IPS DF 4.7 (cell line): ENCODE results near the gene SRD5A2.

Source experiments
- DNase-seq: peaks from one replicate; pipeline ENCODE4 v3.0.0-alpha.2; 2013; ENCODE audit warnings: low spot score; ENCODE audit errors: extremely low read depth

SRD5A2 gene, protein sequence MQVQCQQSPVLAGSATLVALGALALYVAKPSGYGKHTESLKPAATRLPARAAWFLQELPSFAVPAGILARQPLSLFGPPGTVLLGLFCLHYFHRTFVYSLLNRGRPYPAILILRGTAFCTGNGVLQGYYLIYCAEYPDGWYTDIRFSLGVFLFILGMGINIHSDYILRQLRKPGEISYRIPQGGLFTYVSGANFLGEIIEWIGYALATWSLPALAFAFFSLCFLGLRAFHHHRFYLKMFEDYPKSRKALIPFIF

DNA sequence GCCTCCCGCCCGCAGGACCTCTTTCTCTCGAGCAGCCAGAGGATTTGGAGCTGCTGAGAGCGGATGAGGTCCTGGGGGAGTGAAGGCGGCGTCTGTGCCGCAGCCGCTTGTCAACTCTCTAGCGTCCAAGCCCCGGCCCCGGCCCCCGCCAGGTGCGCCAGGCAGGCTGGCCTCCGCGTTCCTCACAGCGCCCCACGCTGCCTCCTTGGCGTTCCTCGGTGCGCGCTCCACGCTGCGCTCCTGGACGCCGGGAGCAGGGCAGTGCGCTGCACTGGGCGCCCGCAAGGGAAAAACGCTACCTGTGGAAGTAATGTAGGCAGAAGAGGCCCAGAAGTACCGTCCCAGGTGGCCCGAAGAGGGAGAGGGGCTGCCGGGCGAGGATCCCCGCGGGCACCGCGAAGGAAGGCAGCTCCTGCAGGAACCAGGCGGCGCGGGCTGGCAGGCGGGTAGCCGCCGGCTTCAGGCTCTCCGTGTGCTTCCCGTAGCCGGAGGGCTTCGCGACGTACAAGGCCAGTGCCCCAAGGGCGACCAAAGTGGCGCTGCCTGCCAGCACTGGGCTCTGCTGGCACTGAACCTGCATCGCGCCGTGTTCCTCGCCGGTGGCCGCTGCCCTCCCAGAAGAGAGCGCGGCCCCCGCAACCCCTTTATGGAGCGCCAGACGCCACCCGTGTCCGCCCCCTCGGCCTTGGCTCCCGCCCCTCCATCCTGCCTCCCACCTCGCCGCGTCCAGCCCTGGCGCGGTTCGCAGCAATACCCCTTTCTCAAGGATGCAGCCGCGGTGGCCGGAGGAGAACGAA lies at the start of gene SRD5A2:
SRD5A2 (minus strand) TSS at position 618 of the 797 bp plus-strand sequence; CDS start at position 580, 38 bp downstream.
- no peak for DNase-seq

DNA sequence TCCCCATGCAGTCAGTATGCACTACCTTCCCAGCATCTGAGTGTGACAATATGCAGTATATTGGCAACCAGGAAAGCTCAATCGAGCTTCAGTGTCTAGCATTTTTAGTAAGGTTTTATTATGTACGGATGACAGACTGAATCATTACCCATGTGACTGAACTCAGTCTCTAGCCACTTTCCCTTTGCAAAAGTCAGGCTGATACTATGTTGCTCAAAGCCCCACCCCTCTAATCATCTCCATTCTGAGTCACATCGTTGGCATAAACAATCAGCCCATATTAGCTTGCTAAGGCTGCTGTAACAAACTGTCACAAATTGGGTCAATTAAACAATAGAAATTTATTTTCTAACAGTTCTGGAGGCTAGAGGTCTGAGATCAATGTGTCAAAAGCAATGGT lies 25.8 kb upstream of the SRD5A2 start:
- DNase-seq = no peak

DNA sequence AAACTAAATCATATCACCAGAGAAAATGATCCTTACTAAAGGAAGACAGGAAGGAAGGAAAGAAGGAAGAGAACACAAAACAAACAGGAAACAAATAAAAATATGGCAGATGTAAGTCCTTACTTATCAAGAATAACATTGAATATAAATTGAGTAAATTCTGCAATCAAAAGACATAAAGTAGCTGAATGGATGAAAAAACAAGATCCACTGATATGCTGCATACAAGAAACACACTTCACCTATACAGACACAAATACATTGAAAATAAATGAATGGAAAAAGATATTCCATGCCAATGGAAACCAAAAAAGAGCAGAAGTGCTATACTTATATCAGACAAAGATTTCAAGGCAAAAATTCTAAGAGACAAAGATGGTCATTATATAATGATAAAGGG lies 18.0 kb upstream of the SRD5A2 start:
- DNase-seq = no peak

DNA sequence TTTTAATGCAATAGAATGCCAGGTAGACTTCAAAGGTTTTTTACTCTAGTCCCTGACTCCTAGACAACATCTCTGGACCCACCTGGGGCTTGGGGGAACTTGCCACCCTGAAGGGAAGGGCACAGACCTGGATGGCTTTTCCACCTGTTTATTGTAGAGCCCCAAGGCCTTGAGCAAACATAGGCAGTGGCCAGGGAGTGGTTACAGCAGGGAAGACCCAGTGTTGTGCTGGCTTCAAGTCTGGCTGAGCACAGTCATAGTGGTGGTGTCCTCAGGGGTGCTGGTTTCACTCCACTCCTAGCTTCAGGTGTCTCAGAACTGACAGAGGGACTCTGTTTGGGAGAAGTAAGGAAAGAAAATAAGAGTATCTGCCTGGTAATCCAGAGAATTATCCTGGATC lies 5.5 kb upstream of the SRD5A2 start:
- no peak for DNase-seq

DNA sequence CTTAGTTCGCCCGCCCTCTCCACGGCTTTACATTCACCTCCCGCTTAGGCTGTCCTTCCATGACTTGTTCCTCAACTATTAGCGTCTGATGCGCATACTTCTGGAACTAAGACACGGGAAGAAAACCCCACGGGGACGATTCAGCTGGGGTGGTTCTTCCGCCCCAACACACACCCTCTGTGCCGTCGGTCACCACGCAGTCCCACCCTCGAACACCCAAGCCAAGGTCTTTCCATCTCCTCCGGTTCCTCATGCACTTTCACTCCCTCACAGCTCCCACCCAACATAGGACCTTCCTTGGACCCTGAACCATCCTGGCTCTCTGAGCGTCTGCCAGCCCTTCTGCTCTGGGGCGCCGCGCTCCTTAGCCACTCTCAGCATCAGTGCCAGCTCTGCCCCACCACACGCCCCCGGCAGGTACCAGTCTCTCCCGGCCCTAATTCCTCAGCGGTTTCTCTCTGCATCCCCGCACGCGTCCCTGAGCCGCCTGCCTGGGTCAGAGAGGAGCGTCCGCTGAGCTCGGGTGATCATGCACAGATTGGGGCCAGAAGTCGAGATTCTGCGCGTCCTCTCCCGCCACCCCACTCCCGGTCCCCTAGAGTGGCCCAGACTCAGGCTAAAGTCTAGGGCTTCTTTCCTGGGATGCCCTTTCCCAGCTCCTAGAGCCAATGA lies 522 bp upstream of the SRD5A2 start:
- DNase-seq = no peak

DNA sequence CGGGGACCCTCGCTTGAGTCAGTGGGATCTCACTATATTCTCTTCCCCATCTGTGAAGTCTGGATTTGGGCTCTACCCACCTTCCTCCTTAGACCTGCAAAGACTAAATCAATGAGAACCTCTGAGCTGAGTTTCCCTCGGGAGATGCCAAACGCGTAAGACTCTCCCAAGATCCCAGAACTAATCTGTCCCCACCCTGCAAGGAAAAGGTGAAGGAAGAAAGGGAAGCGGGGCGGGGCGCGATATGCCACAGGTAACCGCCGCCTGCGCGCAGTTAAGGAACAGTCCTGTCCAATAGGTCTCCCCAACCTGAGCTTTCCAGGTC lies 780 bp downstream of the SRD5A2 start:
- no peak for DNase-seq

DNA sequence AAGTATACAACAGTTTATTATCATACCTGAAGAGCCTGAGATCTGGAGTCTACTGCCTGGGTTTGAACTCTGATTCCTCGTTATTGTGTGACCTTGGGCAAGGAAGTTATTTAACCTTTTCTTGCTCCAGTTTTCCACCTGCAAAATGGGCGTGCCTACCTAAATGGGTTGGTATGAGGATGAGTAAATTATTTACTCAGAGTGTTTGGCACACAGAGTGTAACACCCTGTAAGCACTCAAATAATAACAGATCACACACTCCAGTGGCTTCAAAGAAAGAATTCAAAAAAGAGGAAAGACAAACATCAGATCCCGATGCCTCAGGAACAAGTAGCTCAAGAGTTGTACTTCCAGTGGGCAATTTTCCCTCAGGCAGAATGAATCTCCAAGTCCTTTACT lies 2.4 kb downstream of the SRD5A2 start:
- no peak for DNase-seq

DNA sequence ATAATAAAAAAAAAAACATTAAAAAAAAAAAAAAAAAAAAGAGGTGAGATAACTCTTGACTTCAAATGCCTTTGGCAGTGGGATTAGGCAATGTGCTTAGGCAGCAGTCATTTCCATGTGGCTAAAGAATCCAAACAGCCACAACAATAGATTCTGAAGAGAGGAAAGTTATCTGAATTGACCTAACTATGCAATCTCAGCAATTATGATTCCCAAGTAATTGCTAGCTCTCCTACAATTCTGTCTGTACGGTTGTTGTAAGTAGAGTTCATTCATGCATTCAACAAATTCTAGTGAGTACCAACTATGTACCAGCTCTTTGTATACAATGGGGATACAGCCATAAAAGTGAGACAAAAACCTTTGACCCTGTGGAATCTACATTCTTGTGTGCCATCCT lies 3.6 kb downstream of the SRD5A2 start:
- no peak for DNase-seq

DNA sequence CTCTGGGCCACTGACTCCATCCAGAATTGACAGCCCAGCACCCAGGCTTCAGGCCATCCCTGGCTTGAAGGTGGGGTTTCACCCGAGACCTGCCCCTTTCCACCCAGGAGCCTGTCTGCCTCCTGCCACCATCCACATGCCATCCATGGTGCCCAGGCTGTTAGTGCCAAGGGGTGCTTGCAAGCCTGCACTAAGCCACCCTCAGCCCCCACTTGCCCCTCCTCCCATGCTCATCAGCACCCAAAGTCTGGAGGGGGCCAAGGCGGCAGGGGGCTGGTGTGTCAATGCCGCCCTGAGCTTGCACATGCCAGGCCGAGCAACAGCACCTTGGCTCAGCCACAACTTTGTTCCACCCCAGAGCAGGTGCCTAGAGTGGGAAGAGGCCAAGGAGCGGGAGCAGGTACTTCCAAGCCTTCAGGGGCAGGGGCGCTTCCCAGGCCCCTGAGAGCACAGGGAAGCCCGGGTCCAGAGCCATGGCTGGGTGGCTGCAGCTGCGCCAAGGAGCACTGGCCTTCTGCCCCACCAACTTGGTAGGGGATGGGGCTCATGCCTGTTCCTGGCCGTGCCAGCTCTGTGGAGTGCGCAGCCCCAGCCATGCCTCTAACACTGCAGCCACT lies 12.0 kb downstream of the SRD5A2 start:
- DNase-seq = no peak

DNA sequence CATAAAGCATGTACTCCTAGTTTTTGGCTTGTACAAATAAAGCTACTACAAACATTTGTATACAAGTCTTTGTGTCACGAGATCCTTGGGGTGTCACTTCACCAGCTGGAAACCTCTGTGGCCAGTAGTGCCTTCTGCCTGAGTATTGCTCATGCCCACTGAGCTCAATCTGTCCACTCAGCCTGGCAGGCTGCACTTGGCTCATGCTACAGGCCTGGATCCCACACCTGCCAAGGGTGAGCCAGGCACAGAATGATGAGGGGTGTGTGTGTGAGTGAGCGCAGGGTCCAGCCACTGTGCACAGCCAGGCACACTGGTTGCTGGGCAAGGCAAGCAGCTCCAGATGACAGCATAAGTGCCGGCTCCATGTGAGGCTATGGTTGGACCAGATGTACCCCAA lies 13.1 kb downstream of the SRD5A2 start:
- no peak for DNase-seq

DNA sequence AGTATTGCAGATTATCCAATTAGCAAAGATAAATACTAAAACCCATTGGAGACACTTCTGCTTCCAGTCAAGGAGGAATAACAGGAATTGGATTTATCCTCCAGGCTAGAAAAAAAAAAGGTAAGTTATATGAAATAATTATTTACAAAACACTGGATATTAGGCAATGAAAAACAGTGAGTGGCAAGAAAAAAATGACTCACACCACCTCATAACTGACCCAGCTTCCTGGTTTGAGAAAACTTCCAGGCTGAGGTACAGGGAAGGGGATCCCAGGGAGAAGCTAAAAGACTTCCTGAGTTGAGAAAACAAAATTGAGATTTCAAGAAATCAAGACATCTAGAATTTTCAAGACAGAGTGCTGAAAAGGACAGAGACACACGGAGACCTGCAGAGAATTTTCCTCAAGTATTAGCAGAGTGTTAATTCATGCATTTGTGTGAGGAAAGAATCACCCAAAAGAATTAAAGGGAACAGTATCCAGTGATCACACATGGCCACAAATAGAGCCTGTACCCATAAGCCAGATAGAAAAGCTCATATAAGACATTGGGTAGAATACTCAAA lies 17.4 kb downstream of the SRD5A2 start:
- no peak for DNase-seq

DNA sequence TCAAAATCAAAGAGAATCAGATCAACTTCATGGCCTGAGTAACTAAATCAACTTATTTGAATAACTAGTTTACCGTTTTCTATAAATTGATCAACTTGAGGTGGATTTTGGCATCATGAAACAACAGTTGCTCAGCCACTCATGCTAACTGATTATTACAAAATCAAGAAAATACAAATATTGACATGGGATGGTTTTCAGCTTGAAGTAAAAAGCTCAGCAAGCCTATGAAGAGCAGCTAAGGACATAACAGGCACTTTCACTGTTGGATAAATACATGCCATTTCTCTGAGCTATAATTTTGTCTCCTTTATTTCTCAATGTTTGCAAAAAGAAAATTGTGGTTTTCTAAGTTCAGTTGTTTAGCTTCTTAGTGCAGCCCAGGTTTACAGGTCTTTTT lies 18.9 kb downstream of the SRD5A2 start:
- DNase-seq = no peak

DNA sequence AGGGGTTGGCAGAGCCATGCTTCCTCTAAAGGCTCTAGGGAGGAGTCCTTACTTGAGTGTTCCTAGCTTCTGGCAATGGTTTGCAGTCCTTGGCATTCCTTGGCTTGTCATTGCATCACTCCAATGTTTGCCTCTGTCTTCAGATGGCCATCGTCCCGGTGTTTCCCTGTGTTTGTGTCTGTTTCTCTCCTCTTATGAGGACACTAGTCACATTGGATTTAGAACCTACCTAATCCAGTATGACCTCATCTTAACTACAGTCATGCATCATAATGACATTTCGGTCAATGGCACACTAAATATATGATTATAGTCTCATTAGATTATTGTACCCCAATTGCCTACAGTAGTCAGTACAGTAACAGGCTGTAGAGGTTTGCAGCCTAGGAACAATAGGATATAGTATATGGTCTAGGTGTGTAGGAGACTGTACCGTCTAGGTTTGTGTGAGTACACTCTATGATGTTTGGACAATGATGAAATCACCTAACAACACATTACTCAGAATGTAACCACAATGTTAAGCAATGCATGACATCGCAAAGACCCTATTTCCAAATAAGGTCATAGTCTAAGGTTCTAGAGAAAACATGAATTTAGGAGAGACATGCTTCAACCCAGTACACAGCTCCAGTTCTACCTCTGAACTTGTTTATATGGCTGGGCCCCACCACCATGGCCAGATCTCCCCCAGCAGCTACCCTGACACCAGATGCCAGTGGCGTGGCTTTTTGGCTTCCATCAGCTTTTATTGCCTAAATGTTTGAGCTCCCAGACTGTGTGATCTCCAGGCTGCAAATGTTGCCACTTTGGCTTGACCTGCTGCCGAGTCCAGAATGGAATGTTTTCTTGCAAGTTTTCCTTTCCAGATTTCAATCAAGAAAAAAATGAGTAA lies 22.1 kb downstream of the SRD5A2 start:
- DNase-seq = no peak

DNA sequence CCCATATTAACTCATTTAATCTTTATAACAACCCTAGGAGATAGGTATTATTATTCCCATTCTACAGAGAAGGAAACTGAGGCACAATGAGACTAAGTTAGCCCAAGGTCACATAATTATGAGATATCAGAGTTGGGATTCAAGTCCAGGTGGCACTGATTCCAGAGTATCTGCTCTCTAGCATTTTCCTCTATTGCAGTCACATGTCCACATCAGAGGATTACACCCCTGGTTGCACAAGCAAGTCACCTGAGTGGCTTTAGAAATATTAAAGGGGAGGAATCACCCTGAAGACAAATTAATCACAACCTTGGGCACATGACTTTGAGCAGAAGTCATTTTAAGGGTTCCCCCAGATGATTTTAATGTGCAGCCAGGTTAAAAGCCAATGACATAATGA lies 23.8 kb downstream of the SRD5A2 start:
- no peak for DNase-seq

DNA sequence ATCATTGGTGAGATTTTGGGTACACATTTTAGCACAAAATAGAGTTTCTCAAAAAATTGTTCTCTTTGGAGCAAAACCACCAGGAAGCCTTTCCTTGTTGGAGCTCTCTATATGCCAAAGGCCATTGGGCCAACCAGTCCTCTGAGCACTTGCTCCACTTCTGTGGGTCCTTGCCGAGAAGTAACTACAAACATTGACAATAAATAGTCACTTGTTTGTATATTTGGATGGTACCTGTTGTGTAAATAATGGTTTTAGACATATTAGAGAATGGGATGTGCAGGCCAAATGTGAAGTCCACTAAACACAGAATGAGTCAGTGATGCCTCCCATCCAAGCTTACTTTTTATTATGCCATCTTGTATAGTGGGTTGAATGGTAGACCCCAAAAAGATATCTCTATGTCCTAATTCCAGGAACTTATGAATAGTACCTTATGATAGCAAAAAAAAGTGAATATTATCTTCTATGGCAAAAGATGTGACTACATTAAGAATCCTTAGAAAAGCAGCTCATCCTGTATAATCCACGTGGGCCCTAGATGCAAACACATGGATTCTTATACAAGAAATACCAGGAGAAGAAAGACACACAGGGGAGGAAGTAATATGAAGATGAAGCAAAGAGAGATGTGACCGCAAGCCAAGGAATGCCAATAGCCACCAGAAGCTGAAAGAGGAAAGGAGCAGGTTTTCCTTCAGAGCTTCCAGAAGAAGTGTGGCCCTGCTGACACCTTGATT lies 24.6 kb downstream of the SRD5A2 start:
- no peak for DNase-seq

DNA sequence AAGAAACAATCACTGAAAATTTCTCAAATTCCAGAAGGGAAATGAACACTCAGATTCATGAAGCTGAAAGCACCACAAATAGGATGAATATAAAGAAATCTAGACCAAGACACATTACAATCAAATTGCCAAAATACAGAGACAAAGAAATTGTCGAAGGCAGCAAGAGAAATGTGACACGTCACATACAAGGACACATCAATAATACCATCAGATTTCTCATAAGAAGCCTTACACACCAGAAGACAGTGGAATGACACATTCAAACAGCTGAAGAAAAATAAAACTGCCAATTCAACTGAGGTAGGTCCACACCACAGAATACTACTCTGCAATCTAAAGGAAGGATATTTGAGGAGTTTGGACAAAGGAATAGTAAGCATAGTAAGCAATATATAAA lies 27.4 kb downstream of the SRD5A2 start:
- DNase-seq = no peak

DNA sequence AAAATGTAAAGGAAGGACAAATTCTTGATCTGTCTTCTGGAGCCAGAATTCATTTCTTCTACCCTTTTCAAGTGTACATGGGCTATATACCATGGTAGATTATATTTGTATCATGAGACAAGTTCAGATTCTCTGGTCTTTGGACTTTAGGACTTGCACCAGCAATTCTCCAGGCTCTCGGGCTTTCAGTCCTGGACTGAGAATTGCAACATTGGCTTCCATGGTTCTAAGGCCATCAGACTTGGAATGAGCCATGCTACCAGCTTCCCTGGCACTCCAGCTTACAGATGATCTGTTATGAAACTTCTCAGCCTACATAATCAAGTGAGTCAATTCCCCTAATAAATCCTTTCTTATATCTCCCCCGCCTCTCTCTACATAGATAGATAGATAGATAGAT lies 33.3 kb downstream of the SRD5A2 start:
- DNase-seq = no peak

DNA sequence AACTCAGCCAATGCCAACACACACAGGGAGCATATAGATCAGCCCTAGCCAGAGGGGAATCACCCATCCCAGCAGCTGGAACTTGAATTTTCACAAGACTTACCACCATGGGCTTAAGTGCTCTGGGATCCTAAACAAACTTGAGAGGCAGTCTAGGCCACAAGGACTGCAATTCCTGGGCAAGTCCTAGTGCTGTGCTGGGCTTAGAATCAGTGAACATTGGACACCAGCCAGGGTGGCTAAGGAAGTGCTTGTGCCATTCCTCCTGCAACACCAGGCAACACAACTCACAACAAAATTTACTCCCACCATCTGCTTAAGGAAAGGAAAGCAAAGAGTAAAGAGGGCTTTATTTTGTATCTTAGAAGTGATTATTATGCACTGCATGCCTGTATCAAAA lies 38.9 kb downstream of the SRD5A2 start:
- no peak for DNase-seq

DNA sequence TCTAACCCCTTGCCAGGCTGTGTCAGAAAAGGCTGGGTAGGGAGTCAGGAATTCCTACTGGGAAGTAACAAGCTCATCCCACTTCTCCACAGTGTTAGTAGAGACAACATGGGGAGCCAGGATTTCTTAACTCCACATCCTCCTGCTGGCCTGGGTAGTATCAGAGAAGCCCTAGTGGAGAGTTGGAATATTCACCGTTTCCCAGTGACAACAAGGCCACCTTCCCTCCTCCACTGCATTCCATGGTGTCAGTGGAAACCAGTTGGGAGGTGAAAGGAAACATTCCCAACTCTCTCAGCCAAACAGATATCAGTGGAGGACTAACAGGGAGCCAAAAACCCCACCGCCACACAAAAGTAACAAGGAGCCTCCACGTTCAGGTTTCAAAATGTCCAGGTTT lies 41.2 kb downstream of the SRD5A2 start:
- DNase-seq = peak; percentile 33

DNA sequence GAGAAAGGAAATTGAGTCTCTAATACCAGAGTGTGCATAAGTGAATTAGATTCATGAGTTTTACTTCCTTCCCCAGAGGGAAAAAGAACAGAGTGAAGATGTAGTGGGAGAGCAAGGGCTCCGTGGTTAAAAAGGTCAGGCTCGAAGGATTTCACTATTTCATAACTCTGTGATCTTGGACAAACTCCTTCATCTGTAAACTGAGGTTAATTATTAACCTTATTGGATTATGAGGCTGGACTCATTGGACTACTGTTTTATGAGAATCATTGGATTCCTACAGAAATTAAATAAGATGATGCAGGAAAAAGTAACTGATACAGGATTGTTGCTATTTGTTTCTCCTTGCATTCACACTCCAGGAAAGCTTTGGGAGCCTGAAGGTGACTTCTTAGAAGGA lies 45.0 kb downstream of the SRD5A2 start:
- DNase-seq = no peak
